SH-SY5Y (cell line): ENCODE data around the gene FOXP1.

Source experiments
- GATA2 ChIP-seq: IDR thresholded peaks from 2 replicates; pipeline ENCODE4 v1.6.1; 2011; ENCODE audit warnings: mild to moderate bottlenecking, low read depth, low read length
- GATA3 ChIP-seq: IDR thresholded peaks from 2 replicates; pipeline ENCODE4 v1.6.1; 2011; ENCODE audit warnings: low read depth, mild to moderate bottlenecking, low read length, moderate library complexity

Gene FOXP1

GRCh38 chr3:71536376-71536965, 47.1 kb downstream of the FOXP1 start:
- no peak for TF ChIP-seq GATA3
- TF ChIP-seq GATA2: no peak

GRCh38 chr3:71533588-71533987, 49.9 kb downstream of the FOXP1 start:
- TF ChIP-seq GATA2: no peak
- TF ChIP-seq GATA3: no peak

- TF ChIP-seq GATA2 (no peak), GATA3 (no peak)
Observed at GRCh38 chr3:71532639-71533395, 50.7 kb downstream of the FOXP1 start.

- TF ChIP-seq GATA3 (no peak), GATA2 (no peak)
Observed at GRCh38 chr3:71530903-71531530, 52.5 kb downstream of the FOXP1 start.

GRCh38 chr3:71528816-71529215, 54.7 kb downstream of the FOXP1 start:
- TF ChIP-seq GATA2 (no peak), GATA3 (no peak)

GRCh38 chr3:71525391-71525790, 58.1 kb downstream of the FOXP1 start:
- TF ChIP-seq GATA3: no peak
- no peak for TF ChIP-seq GATA2

GRCh38 chr3:71524672-71525071, 58.9 kb downstream of the FOXP1 start:
- TF ChIP-seq GATA3: no peak
- no peak for TF ChIP-seq GATA2

- TF ChIP-seq GATA2 (no peak), GATA3 (no peak)
Observed at GRCh38 chr3:71523628-71524027, 59.9 kb downstream of the FOXP1 start.

GRCh38 chr3:71521940-71522876, 61.3 kb downstream of the FOXP1 start:
- TF ChIP-seq GATA2 (no peak), GATA3 (no peak)

- no peak for TF ChIP-seq GATA2
- no peak for TF ChIP-seq GATA3
Observed at GRCh38 chr3:71521021-71521352, 62.5 kb downstream of the FOXP1 start.

GRCh38 chr3:71520161-71521020, 63.1 kb downstream of the FOXP1 start:
- TF ChIP-seq GATA3: no peak
- no peak for TF ChIP-seq GATA2

GRCh38 chr3:71518089-71518488, 65.4 kb downstream of the FOXP1 start:
- TF ChIP-seq GATA2 (no peak), GATA3 (no peak)

- no peak for TF ChIP-seq GATA2
- TF ChIP-seq GATA3: no peak
Observed at GRCh38 chr3:71517271-71517791, 66.2 kb downstream of the FOXP1 start.
